ENCODE data around the gene AGBL1. TPM values are rescaled to one million over a fixed set of nuclear protein-coding genes. Genes with fewer than 3 reads are reported as not detected.
"Not testable (repeated sequence)": the region's sequence is repeated elsewhere in the genome, so short reads cannot be mapped to it uniquely, and the experiment has no call there.

AGBL1 gene
- polyA plus RNA-seq, 4 donors = 0.06 to 0.15 (median 0.10) TPM

DNA sequence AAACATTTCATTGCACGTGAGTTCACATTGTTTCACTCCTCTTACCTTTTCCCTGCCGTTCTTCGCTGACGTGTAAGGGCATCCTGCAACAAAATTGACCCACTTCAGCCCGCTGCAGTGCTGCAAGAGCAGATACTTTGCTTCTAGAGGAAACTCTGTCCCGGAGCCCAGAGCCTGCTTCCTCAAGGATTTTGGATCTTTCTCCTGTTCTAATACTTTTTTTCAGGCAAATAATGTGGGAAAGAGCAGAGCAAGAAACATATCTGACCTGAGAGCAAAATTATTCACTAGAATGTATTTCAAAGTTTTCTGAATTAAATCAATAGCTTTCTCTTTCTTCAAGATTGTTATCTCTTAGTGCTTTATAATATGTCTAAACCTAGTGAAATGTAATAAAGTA, 303.9 kb downstream of the AGBL1 start:
- no peak for DNase-seq (ENCODE audit: low read depth in 4 of 4, low spot score in 3 of 4)

DNA sequence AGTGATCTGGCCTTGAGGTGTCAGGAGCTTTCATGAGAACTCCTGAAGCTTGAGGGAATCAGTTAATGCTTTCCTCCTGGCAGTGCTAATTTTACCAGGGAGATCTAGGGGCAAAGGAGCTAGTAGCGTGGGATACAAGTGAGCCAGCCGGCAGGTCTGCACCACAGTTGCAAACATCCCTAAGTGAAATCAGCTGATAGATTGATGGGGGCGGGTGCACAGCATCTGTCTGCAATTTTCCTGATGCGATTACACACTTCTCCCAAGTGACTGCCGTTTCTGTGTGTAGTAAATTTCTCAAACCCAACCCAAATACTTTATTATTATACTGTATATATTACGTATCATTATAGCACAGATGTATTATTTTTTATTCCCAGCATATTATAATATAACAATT, 304.5 kb downstream of the AGBL1 start:
- DNase-seq (ENCODE audit: low read depth in 4 of 4, low spot score in 3 of 4) = no peak

DNA sequence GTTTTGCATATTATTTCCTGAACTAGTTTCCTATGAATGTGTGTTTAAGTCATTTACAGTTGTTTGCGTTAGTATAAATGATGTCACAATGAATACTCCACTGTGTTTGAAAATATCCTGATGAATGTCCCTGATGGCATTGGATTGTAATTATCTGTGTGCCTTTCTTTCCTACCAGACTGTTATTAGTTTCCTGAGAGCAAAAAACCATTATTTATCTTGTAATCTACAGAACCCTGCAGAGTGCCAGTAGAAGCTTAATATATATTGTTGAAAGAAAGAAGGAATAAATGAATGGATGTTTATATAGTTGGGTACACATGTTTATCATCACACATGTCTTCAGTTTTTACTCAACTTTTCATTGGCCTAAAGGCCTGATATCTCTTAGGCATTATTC, 312.6 kb downstream of the AGBL1 start:
- no peak for DNase-seq (ENCODE audit: low read depth in 4 of 4, low spot score in 3 of 4)

DNA sequence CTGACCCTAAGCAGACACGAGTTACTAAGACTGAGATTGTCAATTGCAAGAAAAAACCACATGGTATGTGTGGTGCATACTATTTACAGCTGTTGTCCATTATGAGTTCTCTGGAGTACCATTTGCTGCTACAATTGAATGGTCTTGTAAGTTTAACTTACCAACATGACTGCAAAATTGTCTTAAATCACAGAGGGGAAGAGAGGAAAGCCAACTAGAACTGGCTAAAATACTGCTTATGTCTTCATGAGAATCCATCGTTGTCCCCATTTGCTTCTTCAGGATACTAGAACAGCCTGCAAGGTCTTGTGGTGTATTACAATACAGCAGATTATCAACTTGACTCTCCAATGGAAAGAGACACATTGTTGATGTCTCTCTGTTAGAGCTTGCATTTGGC, 313.2 kb downstream of the AGBL1 start:
- no peak for DNase-seq (ENCODE audit: low read depth in 4 of 4, low spot score in 3 of 4)

DNA sequence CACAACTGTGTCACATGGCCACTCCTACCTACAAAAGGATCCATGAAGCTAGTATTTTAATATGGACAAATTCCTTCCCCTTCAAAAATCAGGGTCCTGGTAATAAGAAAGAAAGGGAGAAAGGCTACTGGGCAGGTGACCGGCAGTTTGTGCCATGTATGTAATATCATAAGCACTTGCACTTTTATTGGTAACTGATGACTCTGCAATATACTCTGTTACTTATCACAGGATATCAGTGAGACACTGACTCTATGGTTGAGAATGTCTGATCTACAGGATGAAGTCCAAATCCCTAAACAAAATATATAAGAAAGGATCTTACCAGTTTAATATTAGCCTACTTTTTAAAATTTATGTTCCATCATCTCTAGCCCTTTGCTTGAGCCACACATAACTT, 315.2 kb downstream of the AGBL1 start:
- DNase-seq (ENCODE audit: low read depth in 4 of 4, low spot score in 3 of 4) = no peak

DNA sequence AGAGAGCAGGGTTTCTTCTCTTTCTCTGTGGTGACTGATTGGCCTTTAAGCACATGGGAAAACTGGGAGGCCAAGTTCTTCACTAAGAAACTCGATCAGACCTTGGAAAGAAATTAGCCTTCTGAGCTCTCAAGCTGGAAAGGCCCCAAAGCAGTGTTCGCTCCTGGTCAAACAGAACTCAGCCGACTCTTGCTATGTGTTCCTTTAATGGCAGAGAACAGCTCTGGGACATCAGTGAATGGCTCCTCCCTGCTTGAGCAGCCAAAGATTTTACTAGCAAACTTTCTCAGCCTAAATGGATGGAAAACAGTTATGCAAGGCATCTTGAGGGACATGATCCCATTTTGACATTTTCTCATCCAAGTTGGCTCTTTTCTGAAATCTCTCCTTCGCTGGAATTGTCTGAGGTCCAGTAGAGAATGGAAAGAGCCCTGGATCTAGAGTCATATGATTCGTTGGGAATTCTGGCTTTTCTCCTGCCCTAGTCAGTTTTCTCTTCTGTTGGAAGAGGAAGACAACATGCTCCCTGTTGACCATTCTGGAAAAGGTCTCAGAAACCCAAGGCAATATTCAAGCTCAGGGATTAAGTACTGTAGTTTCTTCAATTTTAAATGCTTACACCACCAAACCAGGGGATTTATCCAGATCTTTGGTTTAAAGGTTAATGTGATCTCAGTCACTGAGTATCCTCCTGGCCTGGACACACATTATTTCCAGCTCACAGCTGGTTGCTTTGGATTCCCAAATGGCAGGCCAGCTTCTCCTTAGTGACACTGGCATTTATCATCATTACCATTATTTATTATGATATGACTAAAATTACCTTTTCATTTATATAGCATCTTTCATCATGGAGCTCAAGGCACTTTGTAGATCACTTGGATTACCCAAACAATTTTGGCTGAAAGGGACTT, 319.6 kb downstream of the AGBL1 start:
- no peak for DNase-seq (ENCODE audit: low read depth in 4 of 4, low spot score in 3 of 4)

DNA sequence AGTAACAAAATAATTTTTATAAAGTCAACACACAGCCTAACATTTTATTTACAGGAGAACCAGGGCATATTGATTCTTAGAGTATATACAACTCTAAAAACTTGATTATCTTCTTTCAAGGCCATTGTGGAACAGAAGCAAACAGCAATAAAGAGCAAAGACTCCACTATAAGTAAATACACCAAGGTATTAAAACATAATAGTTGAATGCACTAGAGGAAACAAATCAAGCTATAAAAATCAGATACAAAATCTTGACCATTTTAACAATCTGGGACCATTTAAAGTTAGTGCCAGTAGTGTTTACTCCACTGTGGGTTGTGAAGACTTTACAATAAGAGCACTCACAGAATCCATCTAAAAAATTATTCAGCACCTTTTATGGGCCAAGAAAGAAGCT, 323.6 kb downstream of the AGBL1 start:
- DNase-seq (ENCODE audit: low read depth in 4 of 4, low spot score in 3 of 4) = no peak

DNA sequence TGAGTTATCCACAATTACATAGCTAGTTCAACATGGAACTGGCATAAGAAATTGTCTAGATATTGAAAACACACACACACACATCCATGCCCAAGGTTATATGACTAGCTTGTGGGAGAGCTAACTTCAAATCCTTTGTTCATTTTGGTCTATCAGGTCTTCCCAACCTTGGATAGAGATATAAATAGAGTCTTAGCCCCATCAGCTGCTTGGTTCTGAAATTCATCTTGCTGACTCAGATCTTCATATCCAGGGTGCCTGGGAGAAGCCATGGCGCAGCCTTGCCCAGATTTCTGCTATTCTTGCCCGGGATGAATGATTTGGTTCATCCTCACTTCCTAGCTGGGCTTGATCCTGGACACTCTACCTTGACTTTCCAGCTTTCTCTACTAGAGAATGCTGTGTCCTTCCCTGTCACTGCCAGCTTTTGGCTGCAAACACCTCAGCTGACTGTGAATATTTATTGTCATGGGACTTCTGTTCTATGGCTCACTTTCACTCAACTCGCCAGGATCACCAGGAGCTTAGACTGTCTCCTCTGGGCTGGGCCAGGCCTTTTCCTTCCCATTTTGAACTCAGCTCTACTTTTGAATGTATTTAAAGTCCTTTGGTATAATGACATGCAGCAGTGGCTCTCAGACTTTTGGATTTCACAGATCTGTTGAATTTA, 324.4 kb downstream of the AGBL1 start:
- no peak for DNase-seq (ENCODE audit: low read depth in 4 of 4, low spot score in 3 of 4)

DNA sequence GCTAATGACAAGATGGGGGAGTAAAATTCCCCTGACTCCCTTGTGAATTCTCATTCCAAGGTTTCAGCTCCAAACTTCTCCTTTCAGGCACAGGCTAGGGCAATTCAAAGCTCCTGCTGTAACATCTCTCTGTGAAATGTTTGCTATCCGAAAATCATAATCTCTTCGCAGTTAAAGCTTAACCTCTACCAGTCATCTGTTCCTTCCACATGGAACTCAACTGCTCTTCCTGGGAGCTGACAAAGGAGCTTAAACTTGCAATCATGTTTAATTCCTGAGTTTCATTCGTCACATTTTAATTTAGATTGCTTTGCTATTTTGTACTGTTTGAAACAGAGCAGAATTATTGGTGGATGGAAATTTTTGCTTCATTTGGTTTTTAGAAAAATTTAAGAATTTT, 328.6 kb downstream of the AGBL1 start:
- DNase-seq (ENCODE audit: low read depth in 4 of 4, low spot score in 3 of 4) = no peak

DNA sequence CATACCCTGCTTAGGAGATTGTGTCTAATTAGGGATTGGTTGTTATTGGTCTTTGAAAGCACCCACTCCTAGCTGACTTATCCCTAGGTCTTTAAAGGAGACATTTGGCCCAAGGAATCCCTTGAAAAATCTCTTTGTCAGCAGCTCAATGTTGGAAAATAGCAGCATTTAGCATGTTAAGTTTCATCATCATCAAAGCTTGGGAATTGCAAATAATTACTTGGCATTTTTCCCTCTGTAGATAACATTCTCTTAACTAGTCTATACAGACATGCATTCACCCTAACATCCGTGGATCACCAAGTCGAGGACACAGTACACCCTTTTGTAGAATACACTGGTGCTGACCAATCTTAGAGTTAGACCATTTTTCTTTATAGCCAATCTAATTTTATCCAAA, 332.2 kb downstream of the AGBL1 start:
- no peak for DNase-seq (ENCODE audit: low read depth in 4 of 4, low spot score in 3 of 4)

DNA sequence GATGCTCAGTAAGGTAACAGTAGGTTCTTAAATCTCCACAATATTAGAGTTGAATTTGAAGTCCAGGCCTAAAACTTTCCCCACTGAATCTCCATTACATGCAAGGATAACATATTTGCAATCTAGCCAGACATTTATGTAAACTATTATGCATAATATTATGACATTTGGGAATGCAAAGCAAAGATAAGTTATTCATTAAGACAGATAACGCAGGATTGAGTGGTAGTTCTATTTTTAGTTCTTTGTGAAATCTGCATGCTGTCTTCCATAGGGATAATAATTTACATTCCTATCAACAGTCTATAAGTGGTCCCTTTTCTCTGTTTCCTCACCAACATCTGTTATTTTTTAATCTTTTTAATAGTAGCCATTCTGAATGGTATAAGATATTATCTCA, 333.5 kb downstream of the AGBL1 start:
- DNase-seq (ENCODE audit: low read depth in 4 of 4, low spot score in 3 of 4) = no peak

DNA sequence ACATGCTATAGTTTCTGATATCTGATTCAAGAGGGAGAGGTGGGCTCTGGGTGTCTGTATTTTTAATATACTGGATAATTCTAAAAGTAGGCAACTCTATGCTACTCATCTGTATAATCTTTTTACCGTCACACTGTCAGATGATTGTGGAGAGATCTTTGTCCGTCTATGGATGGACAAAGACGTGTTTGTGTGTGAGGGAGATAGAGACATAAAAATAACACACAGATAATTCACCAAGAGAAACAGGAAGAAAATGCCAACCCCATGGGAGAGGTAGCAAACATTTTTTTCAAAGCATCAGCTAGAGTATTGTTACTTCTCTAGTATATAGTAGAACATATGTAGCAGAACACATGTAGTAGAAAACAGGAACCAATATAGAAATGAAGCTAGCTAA, 346.1 kb downstream of the AGBL1 start:
- DNase-seq (ENCODE audit: low read depth in 4 of 4, low spot score in 3 of 4) = no peak

DNA sequence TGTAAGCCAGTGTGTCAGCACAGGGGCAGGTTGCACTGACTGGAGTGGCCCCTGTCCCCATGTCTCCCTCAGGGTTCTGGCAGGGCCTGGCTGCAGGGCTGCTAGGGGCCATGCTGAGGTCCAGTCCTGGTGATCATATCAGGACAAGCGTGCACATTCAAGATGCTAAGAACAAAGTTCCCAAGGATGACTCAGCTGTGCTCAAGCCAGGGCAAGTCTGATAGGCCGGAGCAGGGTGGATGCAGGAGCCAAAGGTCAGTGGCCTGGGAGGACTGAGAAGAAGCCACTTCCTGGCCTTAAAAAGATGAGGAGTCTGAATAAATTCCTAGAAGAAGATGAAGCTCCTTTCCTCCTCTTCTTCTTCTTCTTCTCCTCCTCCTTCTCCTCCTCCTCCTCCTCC, 353.2 kb downstream of the AGBL1 start:
- no peak for DNase-seq (ENCODE audit: low read depth in 4 of 4, low spot score in 3 of 4)

DNA sequence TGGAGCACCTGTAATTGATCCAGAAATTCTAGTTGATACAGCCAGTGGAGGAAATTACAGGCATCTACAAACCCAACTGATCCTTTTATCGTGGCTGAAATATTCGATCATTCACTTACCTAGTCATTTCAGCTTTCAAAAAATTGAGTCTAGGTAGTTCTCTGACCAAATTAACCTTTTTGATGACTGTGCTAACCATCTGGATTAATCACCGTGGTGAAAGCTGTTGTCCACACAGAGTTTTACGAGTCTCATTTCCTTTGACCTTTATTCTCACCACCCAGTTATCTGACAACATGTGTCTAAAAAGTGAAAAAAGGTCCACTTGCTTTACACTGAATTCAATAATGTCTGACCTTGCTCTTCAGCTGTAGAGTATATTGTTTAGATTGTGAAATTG, 354.3 kb downstream of the AGBL1 start:
- no peak for DNase-seq (ENCODE audit: low read depth in 4 of 4, low spot score in 3 of 4)

DNA sequence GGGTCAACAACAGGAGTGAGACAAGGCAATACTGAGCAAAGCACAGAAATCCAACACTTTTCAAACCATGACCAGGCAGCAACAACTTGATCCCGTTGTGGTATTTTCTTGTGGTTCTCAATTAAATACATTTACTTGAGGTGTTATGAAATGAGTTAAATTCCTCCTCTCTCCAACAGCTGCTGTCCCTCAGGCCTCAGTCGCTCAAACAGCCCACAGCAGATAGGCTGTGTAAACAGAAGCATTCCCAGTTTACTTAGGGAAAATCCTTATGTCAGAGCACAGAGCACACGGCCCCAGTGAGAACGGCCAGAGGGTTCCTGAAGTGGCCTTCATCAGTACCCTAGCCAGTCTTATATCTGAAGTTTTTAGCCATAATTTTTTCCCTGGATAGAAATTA, 359.9 kb downstream of the AGBL1 start:
- no peak for DNase-seq (ENCODE audit: low read depth in 4 of 4, low spot score in 3 of 4)

DNA sequence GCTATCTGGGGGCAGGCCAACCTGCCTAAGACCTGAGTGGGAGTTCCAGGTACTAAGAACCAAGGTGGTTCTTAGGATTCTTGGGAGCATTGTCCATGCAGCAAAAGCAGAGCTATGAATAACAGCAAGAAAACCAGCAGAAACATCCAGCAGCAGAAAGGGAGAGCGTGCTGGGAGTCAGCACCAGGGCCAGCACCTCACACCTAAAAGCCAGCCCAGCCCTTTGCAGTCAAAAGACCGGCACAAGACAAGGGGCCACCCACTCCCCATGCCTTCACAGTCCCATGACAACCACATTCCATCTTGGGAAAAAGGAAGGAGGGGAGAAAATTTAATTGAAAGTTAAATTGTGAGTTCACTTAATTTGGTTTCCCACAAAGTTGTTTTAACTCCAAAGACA, 364.9 kb downstream of the AGBL1 start:
- no peak for DNase-seq (ENCODE audit: low read depth in 4 of 4, low spot score in 3 of 4)

DNA sequence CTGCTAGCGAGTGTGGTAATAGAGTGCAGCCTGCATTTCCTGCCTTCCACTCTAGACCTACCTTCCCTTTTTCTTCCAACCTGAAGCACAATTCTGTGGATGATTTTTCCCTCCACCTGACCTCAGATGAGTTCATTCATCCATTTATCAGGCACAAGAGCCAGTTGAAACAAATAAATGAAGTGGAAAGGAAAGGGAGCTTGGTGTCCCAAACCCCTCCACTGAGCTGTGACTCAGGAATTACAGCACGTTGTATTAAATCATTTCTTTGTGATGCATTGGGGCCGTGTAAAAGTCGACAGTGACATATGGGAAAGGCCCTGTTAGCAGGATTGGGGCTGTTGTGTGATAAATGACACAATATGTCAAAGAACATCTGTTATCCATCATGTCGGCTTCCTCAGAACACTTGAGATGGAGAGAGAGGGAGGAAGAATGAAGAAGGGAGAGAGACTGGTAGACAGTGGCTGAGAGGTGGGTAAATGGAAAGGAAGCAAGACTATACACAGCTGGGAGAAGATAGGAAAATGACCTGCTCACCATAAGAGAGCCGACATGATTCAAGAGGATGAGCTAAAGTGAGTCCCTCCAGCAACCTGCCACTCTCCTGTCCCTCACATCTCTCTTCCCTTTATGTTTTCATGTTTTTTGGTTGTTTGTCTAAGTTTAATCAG, 366.0 kb downstream of the AGBL1 start:
- DNase-seq (ENCODE audit: low read depth in 4 of 4, low spot score in 3 of 4) = no peak

DNA sequence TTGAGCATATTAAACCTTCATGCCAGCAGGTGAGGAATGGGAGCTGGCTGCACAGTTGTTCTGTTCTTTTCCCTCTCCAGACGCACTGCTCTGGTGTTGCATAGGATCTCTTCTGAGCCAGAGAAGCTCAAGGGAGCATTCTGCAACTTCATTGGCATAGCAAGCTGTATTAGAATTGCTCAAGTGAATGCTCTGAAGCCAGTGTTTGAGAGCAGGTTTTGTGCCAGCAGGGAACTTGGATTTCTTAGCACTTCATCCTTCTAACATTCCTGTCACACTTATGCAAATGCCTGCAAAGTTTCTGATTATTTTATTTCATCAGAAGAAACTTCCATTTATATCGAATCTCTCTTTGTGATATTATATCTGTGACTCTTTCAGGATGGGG, 366.6 kb downstream of the AGBL1 start:
- DNase-seq (ENCODE audit: low read depth in 4 of 4, low spot score in 3 of 4) = no peak

DNA sequence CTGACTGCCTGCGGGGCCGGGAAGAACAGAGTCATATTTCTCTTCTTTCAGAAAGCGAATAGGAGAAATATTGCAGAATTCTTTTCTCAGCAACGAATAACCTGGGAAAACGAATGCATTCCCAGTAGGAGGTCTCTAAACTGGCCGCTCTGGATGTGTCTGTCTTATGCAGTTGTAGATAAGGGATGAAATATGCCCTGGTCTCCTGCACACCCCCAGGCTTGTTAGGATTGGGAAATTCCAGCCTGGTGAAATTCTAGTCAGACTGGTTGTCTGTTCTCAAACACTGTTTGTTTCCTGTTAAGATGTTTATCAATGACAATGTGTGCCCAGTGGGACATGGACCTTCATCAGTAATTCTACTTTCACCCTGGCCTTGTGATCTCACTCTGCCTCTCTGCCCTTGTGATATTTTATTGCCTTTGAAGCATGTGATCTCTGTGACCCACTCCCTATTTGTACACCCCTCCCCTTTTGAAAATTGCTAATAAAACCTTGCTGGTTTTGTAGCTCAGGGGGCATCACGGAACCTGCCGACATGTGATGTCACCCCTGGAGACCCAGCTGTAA, 385.9 kb downstream of the AGBL1 start:
- not testable (repeated sequence) for DNase-seq (ENCODE audit: low read depth in 4 of 4, low spot score in 3 of 4)

DNA sequence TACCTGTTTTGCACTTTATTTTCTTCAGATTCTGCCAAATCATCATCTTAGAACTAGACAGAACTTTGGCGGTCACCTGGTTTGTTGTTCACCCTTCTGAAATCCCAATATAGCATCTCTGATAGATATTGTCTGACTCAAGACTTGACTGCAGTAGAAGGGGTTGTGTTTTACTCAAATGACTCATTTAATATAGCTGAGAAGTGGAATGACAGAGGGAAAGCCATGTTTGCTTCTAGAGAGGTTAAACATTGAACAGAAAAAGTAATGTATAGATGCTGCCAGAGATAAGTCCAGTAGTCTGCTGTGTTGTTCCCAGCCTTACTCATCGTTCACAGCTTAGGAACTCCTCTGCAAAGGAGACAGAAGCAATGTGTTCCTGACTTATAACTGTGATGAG, 402.0 kb downstream of the AGBL1 start:
- no peak for DNase-seq (ENCODE audit: low read depth in 4 of 4, low spot score in 3 of 4)

DNA sequence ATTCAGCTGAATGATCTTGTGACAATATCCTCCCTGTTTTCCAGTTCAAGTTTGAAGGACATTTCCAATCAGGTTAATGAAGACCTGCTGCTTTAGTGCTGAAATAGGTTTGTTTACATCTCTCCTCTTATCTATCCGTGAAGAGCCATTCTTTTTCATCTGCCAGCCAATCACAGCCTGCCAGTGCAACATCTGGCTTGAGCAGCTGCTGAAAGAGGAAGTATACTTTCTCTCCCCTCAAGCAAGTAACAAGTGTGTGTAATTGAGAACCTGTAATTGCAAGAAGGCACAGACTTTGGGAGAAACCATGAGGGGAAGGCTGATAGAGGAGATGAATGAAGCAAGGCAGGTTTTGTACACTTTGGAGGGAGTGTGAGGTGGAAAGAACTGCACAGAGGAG, 404.3 kb downstream of the AGBL1 start:
- no peak for DNase-seq (ENCODE audit: low read depth in 4 of 4, low spot score in 3 of 4)
